Measurements from ENCODE around the gene AP4M1.
A peak's percentile ranks its signal among the peaks of the same experiment; 100 is the strongest.

AP4M1 gene

DNA sequence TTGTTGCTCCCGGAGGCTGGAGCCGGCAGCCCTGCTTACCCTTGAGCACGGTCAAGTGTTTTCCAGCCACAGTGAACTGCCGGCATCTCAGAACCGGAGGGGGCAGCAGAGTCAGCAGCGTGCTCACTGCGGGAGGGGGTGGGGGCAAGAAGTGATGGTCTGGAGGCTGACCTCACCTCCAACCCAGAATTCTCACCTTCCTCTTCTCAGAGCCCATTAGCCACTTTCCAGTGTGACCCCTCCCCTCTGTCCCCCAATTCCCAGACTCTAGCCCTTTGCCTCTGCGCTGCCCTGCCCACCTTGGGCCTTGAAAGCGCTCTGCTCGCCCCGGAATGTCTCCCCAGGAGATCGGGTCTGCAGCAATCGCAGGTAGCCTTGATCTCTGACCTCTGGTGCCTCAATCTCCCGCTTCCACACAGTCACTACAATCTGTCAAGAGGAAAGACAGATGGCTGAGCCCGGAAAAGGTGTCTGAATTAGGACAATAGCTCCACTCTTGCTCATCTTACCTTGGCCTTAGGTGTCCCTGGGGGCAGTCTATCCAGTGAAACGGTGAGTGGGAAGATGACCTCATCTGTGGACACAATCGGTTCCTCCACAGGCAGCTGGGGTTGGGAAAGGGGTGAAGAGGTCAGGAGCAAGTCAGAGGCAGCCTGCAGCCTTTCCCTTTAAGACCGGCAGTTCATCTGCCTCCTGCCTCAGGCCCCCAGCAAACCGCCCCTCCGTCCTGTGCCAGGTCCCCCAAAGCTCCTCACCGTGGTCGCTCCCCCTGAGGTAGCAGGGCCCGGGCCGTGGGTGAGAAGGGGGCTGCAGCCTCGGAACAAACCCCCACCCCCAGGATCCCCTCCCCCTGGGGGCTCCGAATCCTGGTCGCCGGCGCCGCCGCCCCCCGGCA, 56.1 kb downstream of the AP4M1 start:
- peak; percentile 63 for DNase-seq (ENCODE audit: low read depth)

Measured in EH (cell line).